ENCODE measurements around the gene NDUFB2. TPM values are rescaled to one million over a fixed set of nuclear protein-coding genes. Genes with fewer than 3 reads are reported as not detected.

Gene NDUFB2
- total RNA-seq, 1 experiment from 2014 or later, result 180 TPM

DNA sequence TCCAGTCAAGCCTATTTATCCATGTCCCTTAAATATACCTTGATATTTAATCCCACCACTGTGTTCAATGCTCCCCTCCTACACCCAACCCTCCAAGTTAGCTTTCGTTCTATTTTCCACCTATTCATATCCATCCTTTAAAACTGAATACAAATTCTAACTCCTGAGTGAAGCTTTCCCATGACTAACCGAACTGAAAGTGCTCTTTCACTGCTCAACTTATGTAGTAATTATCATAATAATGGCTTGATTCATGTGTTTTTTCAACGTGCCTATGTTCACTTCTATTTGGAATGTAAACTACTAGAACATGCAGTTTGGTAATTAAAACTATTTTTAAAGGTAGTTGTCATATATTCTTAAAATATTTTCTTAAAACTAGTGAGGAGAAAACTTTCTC is 58.0 kb downstream of the NDUFB2 start:
- no peak for DNase-seq
- no TSS peak for BruUV-seq (replicated peaks)
- H3F3A ChIP-seq (ENCODE audit: insufficient read depth, low read depth), result no peaks in the 10 kb centered on the region; the same call in 1 of the 2 replicates
- no peak overlapping the region for H3K27ac ChIP-seq
- intact Hi-C loops (cut with micrococcal nuclease; ENCODE audit: unreplicated experiment), result no loop called here
- no peaks in the 10 kb centered on the region; the same call in 1 of the 2 replicates for H4K20me1 ChIP-seq (ENCODE audit: insufficient read depth)
- no peak overlapping the region for H3K4me2 ChIP-seq
- no peak overlapping the region for H2AFZ ChIP-seq
- no peak overlapping the region for H3K4me3 ChIP-seq
- ChIA-PET POLR2A (ENCODE audit: unreplicated experiment) (no interaction called here), CTCF (no interaction called here)
- H3K9me3 ChIP-seq (ENCODE audit: insufficient read depth, low read depth), result no peaks in the 10 kb centered on the region
- no peaks in the 10 kb centered on the region for H3K27me3 ChIP-seq (ENCODE audit: insufficient read depth, low read depth)
- H3K79me2 ChIP-seq (ENCODE audit: low read depth), result no peaks in the 10 kb centered on the region
- no peaks in the 10 kb centered on the region for H3K9me2 ChIP-seq (ENCODE audit: insufficient read depth)
- TF ChIP-seq EZH2 (IDR thresholded peaks at IDR 0.05; ENCODE audit: low read depth) (no peak), CTCF (conservative IDR thresholded peaks at IDR 0.05) (no peak)
- H3K36me3 ChIP-seq (ENCODE audit: low read depth), result peaks cover 10% of the 10 kb centered on the region; the same call in 1 of the 2 replicates
- H3K4me1 ChIP-seq (replicated peaks; ENCODE audit: insufficient read depth), result no peaks in the 10 kb centered on the region

Other genes starting within 250 kb of the NDUFB2 start
- gene MKRN1, start 217.2 kb upstream of the NDUFB2 start, total RNA-seq (2021), result 166 and 182 TPM in 2 replicates
- gene DENND2A, start 55.9 kb upstream of the NDUFB2 start, total RNA-seq (2021), result 3.7 and 4.2 TPM in 2 replicates
- gene ADCK2, start 23.8 kb upstream of the NDUFB2 start, total RNA-seq (2021), result 35.3 and 41.7 TPM in 2 replicates
- gene BRAF, start 228.2 kb downstream of the NDUFB2 start, total RNA-seq (2021), result 45.0 and 56.9 TPM in 2 replicates

Data from PC-9 (cell line).